ENCODE results near the gene WNK2. TPM values are rescaled to one million over a fixed set of nuclear protein-coding genes. Genes with fewer than 3 reads are reported as not detected.

Gene WNK2
- total RNA-seq, 1 donor from 2014 or later, result 2.7 TPM

GRCh38 chr9:93303806-93304573, 120.1 kb downstream of the WNK2 start:
- Mint-ChIP-seq H3K36me3 (ENCODE audit: low read depth) (no peaks in the 10 kb centered on the region), H3K4me1 (peaks cover 6% of the 10 kb centered on the region), H3K4me3 (no peak overlapping the region), H3K9me3 (no peaks in the 10 kb centered on the region), H3K27ac (no peak overlapping the region), H3K27me3 (no peaks in the 10 kb centered on the region)
- intact Hi-C loops (cut with micrococcal nuclease), result loop anchor here (2.0 to 10.0 kb wide), 2 partner anchors 195 to 349 kb away; no protein-coding TSS in a partner anchor
- no peak for DNase-seq

GRCh38 chr9:93304574-93305496, 120.9 kb downstream of the WNK2 start:
- no peak for DNase-seq
- Mint-ChIP-seq H3K27me3 (peaks cover 4% of the 10 kb centered on the region), H3K4me3 (no peak overlapping the region), H3K27ac (no peak overlapping the region), H3K4me1 (peaks cover 6% of the 10 kb centered on the region), H3K36me3 (ENCODE audit: low read depth) (no peaks in the 10 kb centered on the region), H3K9me3 (no peaks in the 10 kb centered on the region)
- intact Hi-C loops (cut with micrococcal nuclease), result loop anchor here (10.0 kb wide), 1 partner anchor 350 kb away; no protein-coding TSS in a partner anchor

GRCh38 chr9:93305497-93306020, 121.6 kb downstream of the WNK2 start:
- peaks cover 6% of the 10 kb centered on the region for H3K4me1 Mint-ChIP-seq
- no peak overlapping the region for H3K27ac Mint-ChIP-seq
- no peak for DNase-seq
- no peak overlapping the region for H3K4me3 Mint-ChIP-seq
- intact Hi-C loops (cut with micrococcal nuclease), result loop anchor here (10.0 kb wide), 1 partner anchor 351 kb away; no protein-coding TSS in a partner anchor
- no peaks in the 10 kb centered on the region for H3K36me3 Mint-ChIP-seq (ENCODE audit: low read depth)
- peaks cover 6% of the 10 kb centered on the region for H3K27me3 Mint-ChIP-seq
- no peaks in the 10 kb centered on the region for H3K9me3 Mint-ChIP-seq

- intact Hi-C loops (cut with micrococcal nuclease), result loop anchor here (10.0 kb wide), 1 partner anchor 351 kb away; no protein-coding TSS in a partner anchor
- H3K27ac Mint-ChIP-seq, result no peak overlapping the region
- H3K27me3 Mint-ChIP-seq, result peaks cover 9% of the 10 kb centered on the region
- H3K4me1 Mint-ChIP-seq, result peaks cover 6% of the 10 kb centered on the region
- no peak overlapping the region for H3K4me3 Mint-ChIP-seq
- no peak for DNase-seq
- H3K9me3 Mint-ChIP-seq, result no peaks in the 10 kb centered on the region
- H3K36me3 Mint-ChIP-seq (ENCODE audit: low read depth), result no peaks in the 10 kb centered on the region
These were observed 122.1 kb downstream of the WNK2 start for GRCh38 chr9:93306081-93306480.

- intact Hi-C loops (cut with micrococcal nuclease), result loop anchor here (10.0 kb wide), 1 partner anchor 352 kb away; no protein-coding TSS in a partner anchor
These were observed 122.7 kb downstream of the WNK2 start for GRCh38 chr9:93306579-93307091.

GRCh38 chr9:93307468-93308157, 123.7 kb downstream of the WNK2 start:
- Mint-ChIP-seq H3K36me3 (ENCODE audit: low read depth) (no peaks in the 10 kb centered on the region), H3K27ac (no peak overlapping the region), H3K9me3 (no peaks in the 10 kb centered on the region), H3K4me1 (no peaks in the 10 kb centered on the region), H3K27me3 (peaks cover 12% of the 10 kb centered on the region), H3K4me3 (no peak overlapping the region)
- intact Hi-C loops (cut with micrococcal nuclease), result loop anchor here (10.0 kb wide), 1 partner anchor 353 kb away; no protein-coding TSS in a partner anchor
- no peak for DNase-seq

More at GRCh38 chr9:93306579-93307091, 122.7 kb downstream of the WNK2 start:
- DNase-seq, result no peak
- Mint-ChIP-seq H3K9me3 (no peaks in the 10 kb centered on the region), H3K27ac (no peak overlapping the region), H3K27me3 (peaks cover 9% of the 10 kb centered on the region), H3K4me1 (peaks cover 6% of the 10 kb centered on the region), H3K4me3 (no peak overlapping the region), H3K36me3 (ENCODE audit: low read depth) (no peaks in the 10 kb centered on the region)

- Mint-ChIP-seq H3K4me3 (no peak overlapping the region), H3K9me3 (no peaks in the 10 kb centered on the region), H3K36me3 (ENCODE audit: low read depth) (no peaks in the 10 kb centered on the region), H3K27ac (no peak overlapping the region), H3K4me1 (peaks cover 6% of the 10 kb centered on the region), H3K27me3 (peaks cover 16% of the 10 kb centered on the region)
- no peak for DNase-seq
- intact Hi-C loops (cut with micrococcal nuclease), result loop anchor here (10.0 kb wide), 1 partner anchor 353 kb away; no protein-coding TSS in a partner anchor
These were observed 124.2 kb downstream of the WNK2 start for GRCh38 chr9:93308158-93308602.

- Mint-ChIP-seq H3K27me3 (peaks cover 18% of the 10 kb centered on the region), H3K4me1 (peaks cover 8% of the 10 kb centered on the region), H3K4me3 (no peak overlapping the region), H3K36me3 (ENCODE audit: low read depth) (no peaks in the 10 kb centered on the region), H3K27ac (no peak overlapping the region), H3K9me3 (no peaks in the 10 kb centered on the region)
- intact Hi-C loops (cut with micrococcal nuclease), result loop anchor here (10.0 kb wide), 1 partner anchor 354 kb away; no protein-coding TSS in a partner anchor
- DNase-seq, result no peak
These were observed 124.7 kb downstream of the WNK2 start for GRCh38 chr9:93308676-93309075.

GRCh38 chr9:93309889-93310425, 126.0 kb downstream of the WNK2 start:
- H3K4me1 Mint-ChIP-seq, result peaks cover 8% of the 10 kb centered on the region
- no peak overlapping the region for H3K27ac Mint-ChIP-seq
- no peak for DNase-seq
- no peaks in the 10 kb centered on the region for H3K9me3 Mint-ChIP-seq
- no peak overlapping the region for H3K4me3 Mint-ChIP-seq
- intact Hi-C loops (cut with micrococcal nuclease), result loop anchor here (10.0 kb wide), 1 partner anchor 355 kb away; no protein-coding TSS in a partner anchor
- H3K27me3 Mint-ChIP-seq, result peaks cover 20% of the 10 kb centered on the region
- H3K36me3 Mint-ChIP-seq (ENCODE audit: low read depth), result no peaks in the 10 kb centered on the region

GRCh38 chr9:93315118-93315517, 131.2 kb downstream of the WNK2 start:
- Mint-ChIP-seq H3K36me3 (ENCODE audit: low read depth) (no peaks in the 10 kb centered on the region), H3K27me3 (peaks cover 32% of the 10 kb centered on the region), H3K27ac (no peak overlapping the region), H3K4me3 (no peak overlapping the region), H3K9me3 (no peaks in the 10 kb centered on the region), H3K4me1 (peaks cover 11% of the 10 kb centered on the region)
- intact Hi-C loops (cut with micrococcal nuclease), result no loop called here
- DNase-seq, result no peak

GRCh38 chr9:93315960-93316359, 132.0 kb downstream of the WNK2 start:
- no peaks in the 10 kb centered on the region for H3K9me3 Mint-ChIP-seq
- H3K27ac Mint-ChIP-seq, result no peak overlapping the region
- no peak overlapping the region for H3K4me3 Mint-ChIP-seq
- peaks cover 11% of the 10 kb centered on the region for H3K4me1 Mint-ChIP-seq
- no peak for DNase-seq
- H3K27me3 Mint-ChIP-seq, result peaks cover 29% of the 10 kb centered on the region
- intact Hi-C loops (cut with micrococcal nuclease), result no loop called here
- H3K36me3 Mint-ChIP-seq (ENCODE audit: low read depth), result no peaks in the 10 kb centered on the region

GRCh38 chr9:93316726-93317494, 133.0 kb downstream of the WNK2 start:
- H3K27me3 Mint-ChIP-seq, result peaks cover 25% of the 10 kb centered on the region
- no peak for DNase-seq
- intact Hi-C loops (cut with micrococcal nuclease), result no loop called here
- no peak overlapping the region for H3K4me3 Mint-ChIP-seq
- H3K9me3 Mint-ChIP-seq, result no peaks in the 10 kb centered on the region
- peaks cover 11% of the 10 kb centered on the region for H3K4me1 Mint-ChIP-seq
- no peaks in the 10 kb centered on the region for H3K36me3 Mint-ChIP-seq (ENCODE audit: low read depth)
- H3K27ac Mint-ChIP-seq, result no peak overlapping the region
